ENCODE measurements around the gene GJB2.

Gene GJB2

GRCh38 chr13:20193162-20193906, 596 bp upstream of the GJB2 start:
- no peak for DNase-seq (ENCODE audit: extremely low read depth, low read depth)
- H3K4me3 ChIP-seq (replicated peaks; ENCODE audit: low read depth, low read length): peak overlapping the region; percentile 5; the same call in 1 of the 2 replicates
- TF ChIP-seq CTCF (IDR thresholded peaks at IDR 0.05; ENCODE audit: low read depth, low read length, missing control alignments): no peak

GRCh38 chr13:20192158-20192835, 441 bp downstream of the GJB2 start:
- H3K4me3 ChIP-seq (replicated peaks; ENCODE audit: low read depth, low read length): peak overlapping the region; percentile 22
- no peak for TF ChIP-seq CTCF (IDR thresholded peaks at IDR 0.05; ENCODE audit: low read depth, low read length, missing control alignments)
- no peak for DNase-seq (ENCODE audit: extremely low read depth, low read depth)

- no peak for TF ChIP-seq CTCF (IDR thresholded peaks at IDR 0.05; ENCODE audit: low read depth, low read length, missing control alignments)
- no peak overlapping the region for H3K4me3 ChIP-seq (replicated peaks; ENCODE audit: low read depth, low read length)
- no peak for DNase-seq (ENCODE audit: extremely low read depth, low read depth)
These were observed 1.2 kb downstream of the GJB2 start for GRCh38 chr13:20191311-20192157.

GRCh38 chr13:20190481-20191310, 2.0 kb downstream of the GJB2 start:
- H3K4me3 ChIP-seq (replicated peaks; ENCODE audit: low read depth, low read length): no peak overlapping the region
- peak; percentile 16 for DNase-seq (ENCODE audit: extremely low read depth, low read depth)
- TF ChIP-seq CTCF (IDR thresholded peaks at IDR 0.05; ENCODE audit: low read depth, low read length, missing control alignments): no peak

GRCh38 chr13:20190076-20190475, 2.7 kb downstream of the GJB2 start:
- DNase-seq (ENCODE audit: extremely low read depth, low read depth): no peak
- no peak for TF ChIP-seq CTCF (IDR thresholded peaks at IDR 0.05; ENCODE audit: low read depth, low read length, missing control alignments)
- H3K4me3 ChIP-seq (replicated peaks; ENCODE audit: low read depth, low read length): no peak overlapping the region
